ENCODE data around the gene RERE.

The RERE gene

GRCh38 chr1:8312235-8313218 lies 504.9 kb downstream of the RERE start:
- DNase-seq: no peak

GRCh38 chr1:8311068-8311718 lies 506.2 kb downstream of the RERE start:
- no peak for DNase-seq

GRCh38 chr1:8307628-8308027 lies 509.8 kb downstream of the RERE start:
- DNase-seq: no peak

- no peak for DNase-seq
Measured at GRCh38 chr1:8303876-8304275, 513.6 kb downstream of the RERE start.

GRCh38 chr1:8303141-8303540 lies 514.3 kb downstream of the RERE start:
- no peak for DNase-seq
